Parathyroid adenoma (tissue), 2 donors: Measurements from ENCODE around the gene MINDY4.

Experiments
- H2AFZ ChIP-seq: fragments of 300-600 bp; sonication (generic); one replicate; pipeline ENCODE4 v1.7.0; 2017; ENCODE audit warnings: antibody characterized with exemption, mild to moderate bottlenecking
- H3K27ac ChIP-seq: fragments of 300-600 bp; sonication (generic); one replicate; pipeline ENCODE4 v1.7.0; 2017
- H3K27me3 ChIP-seq: fragments of 300-600 bp; sonication (generic); one replicate; pipeline ENCODE4 v1.7.0; 2017; ENCODE audit warnings: low read length; ENCODE audit not compliant: control insufficient read depth, insufficient read depth
- H3K36me3 ChIP-seq: fragments of 300-600 bp; sonication (generic); one replicate; pipeline ENCODE4 v1.7.0; 2017; ENCODE audit warnings: low read length; ENCODE audit not compliant: control insufficient read depth, insufficient read depth
- H3K4me1 ChIP-seq: fragments of 300-600 bp; sonication (generic); one replicate; pipeline ENCODE4 v1.7.0; 2017; ENCODE audit warnings: control low read depth
- H3K4me2 ChIP-seq: fragments of 300-600 bp; sonication (generic); one replicate; pipeline ENCODE4 v1.7.0; 2017; ENCODE audit warnings: low read length
- H3K4me3 ChIP-seq: fragments of 300-600 bp; sonication (generic); one replicate; pipeline ENCODE4 v1.7.0; 2017; ENCODE audit warnings: low read depth, low read length
- H3K79me2 ChIP-seq: fragments of 300-600 bp; sonication (generic); one replicate; pipeline ENCODE4 v1.7.0; 2017; ENCODE audit warnings: control low read depth
- H3K9ac ChIP-seq: fragments of 300-600 bp; sonication (generic); one replicate; pipeline ENCODE4 v1.7.0; 2017; ENCODE audit warnings: mild to moderate bottlenecking
- H3K9me3 ChIP-seq: fragments of 300-600 bp; sonication (generic); one replicate; pipeline ENCODE4 v1.7.0; 2017; ENCODE audit warnings: low read length; ENCODE audit not compliant: control insufficient read depth
- TF ChIP-seq, protein P1 (sequence below): fragments of 300-600 bp; sonication (generic); IDR thresholded peaks from one replicate; pipeline ENCODE4 v1.7.0; 2017; ENCODE audit warnings: antibody characterized with exemption, mild to moderate bottlenecking
- donor health status: primary hyperparathyroidism.

MINDY4 gene

DNA sequence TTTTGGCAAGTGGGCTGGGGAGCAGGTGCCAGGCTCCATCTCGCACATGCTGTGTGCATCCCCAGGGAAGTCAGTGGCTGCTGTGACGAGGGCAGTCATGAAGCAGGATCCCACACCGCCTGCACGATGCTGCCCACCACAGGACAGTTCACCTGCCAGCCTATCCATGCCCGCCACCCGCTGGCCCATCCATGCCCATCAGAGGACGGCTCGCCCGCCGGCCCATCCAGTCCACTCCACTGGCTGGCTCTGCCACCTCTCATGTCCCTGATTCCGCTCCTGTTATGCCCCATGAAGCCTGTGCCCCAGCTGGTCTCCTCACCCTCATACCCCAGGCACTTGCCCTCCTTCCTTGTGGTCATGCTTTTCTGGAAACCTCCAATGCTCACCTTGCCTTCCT lies 37.5 kb upstream of the MINDY4 start:
- Histone ChIP-seq H3K36me3 (no peaks in the 10 kb centered on the region), H3K4me3 (no peak overlapping the region), H3K27ac (no peak overlapping the region), H3K9ac (no peak overlapping the region), H3K79me2 (no peaks in the 10 kb centered on the region), H3K9me3 (no peaks in the 10 kb centered on the region), H3K27me3 (no peaks in the 10 kb centered on the region), H2AFZ (no peak overlapping the region), H3K4me1 (no peaks in the 10 kb centered on the region), H3K4me2 (no peak overlapping the region)
- TF ChIP-seq, protein P1, sequence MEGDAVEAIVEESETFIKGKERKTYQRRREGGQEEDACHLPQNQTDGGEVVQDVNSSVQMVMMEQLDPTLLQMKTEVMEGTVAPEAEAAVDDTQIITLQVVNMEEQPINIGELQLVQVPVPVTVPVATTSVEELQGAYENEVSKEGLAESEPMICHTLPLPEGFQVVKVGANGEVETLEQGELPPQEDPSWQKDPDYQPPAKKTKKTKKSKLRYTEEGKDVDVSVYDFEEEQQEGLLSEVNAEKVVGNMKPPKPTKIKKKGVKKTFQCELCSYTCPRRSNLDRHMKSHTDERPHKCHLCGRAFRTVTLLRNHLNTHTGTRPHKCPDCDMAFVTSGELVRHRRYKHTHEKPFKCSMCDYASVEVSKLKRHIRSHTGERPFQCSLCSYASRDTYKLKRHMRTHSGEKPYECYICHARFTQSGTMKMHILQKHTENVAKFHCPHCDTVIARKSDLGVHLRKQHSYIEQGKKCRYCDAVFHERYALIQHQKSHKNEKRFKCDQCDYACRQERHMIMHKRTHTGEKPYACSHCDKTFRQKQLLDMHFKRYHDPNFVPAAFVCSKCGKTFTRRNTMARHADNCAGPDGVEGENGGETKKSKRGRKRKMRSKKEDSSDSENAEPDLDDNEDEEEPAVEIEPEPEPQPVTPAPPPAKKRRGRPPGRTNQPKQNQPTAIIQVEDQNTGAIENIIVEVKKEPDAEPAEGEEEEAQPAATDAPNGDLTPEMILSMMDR, result no peak

DNA sequence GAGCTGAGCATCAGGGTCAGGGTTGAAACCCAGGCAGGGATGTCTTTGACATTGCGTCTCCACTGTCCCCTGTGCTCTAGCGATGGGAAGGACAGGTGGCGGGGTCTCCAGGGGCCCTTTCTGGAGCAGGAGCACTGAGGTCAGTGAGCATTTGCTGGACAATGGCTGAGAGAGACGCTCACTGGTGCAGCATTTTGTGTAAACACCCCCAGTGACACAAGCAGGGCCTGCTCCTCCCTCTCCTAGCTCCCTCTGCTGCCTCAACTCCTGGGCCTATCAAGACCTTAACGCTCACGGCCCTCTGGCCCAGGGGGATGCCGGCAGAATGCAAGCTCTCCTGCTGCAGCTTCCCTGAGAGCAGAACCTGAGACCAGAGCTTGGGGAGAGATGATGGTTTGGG lies 36.7 kb upstream of the MINDY4 start:
- Histone ChIP-seq H3K4me2 (no peak overlapping the region), H3K9me3 (no peaks in the 10 kb centered on the region), H2AFZ (no peak overlapping the region), H3K27ac (no peak overlapping the region), H3K9ac (no peak overlapping the region), H3K36me3 (no peaks in the 10 kb centered on the region), H3K4me3 (no peak overlapping the region), H3K27me3 (no peaks in the 10 kb centered on the region), H3K79me2 (no peaks in the 10 kb centered on the region), H3K4me1 (no peaks in the 10 kb centered on the region)
- TF ChIP-seq, protein P1, result no peak

DNA sequence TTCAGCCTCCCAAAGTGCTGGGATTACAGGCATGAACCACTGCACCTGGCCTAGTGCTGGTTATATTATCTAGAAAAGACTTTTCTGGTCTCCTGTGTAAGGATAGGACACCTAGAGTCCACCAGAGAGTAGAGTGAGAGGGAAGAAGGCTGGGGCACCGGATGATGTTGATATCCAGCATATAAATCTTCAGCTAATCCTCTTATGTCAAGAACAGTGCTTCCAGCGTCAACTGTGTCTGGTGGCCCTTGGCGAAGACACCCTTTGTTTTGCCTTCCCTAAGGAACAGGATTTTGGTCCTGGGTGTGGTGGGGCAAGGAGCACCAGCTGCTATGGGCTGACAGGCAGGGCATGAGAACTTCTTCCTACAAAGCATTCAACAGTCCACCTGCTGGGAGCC lies 35.6 kb upstream of the MINDY4 start:
- TF ChIP-seq, protein P1, result no peak
- H3K4me1 ChIP-seq, result no peaks in the 10 kb centered on the region
- no peaks in the 10 kb centered on the region for H3K79me2 ChIP-seq
- H3K27ac ChIP-seq, result no peak overlapping the region
- H3K4me2 ChIP-seq, result no peak overlapping the region
- no peaks in the 10 kb centered on the region for H3K9me3 ChIP-seq
- no peak overlapping the region for H3K4me3 ChIP-seq
- no peak overlapping the region for H2AFZ ChIP-seq
- H3K9ac ChIP-seq, result no peak overlapping the region
- no peaks in the 10 kb centered on the region for H3K27me3 ChIP-seq
- no peaks in the 10 kb centered on the region for H3K36me3 ChIP-seq

DNA sequence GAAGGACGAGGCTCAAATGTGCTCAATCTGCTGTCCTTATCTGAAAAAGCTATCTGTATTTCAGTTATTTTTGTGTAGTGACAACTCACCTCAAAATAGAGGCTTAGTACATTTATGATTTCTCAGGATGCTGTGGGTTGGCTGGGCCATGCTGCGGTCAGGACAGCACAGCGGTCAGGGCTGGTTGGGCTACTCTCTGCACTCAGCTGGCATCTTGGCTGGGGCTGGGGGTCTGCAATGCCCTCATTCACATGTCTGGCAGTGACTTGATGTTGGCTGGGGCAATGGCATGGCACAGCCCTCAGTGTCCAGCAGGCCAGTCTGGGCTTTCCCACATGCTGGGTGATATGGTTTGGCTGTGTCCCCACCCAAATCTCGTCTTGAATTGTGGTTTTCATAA lies 34.9 kb upstream of the MINDY4 start:
- no peak overlapping the region for H3K27ac ChIP-seq
- H3K27me3 ChIP-seq, result no peaks in the 10 kb centered on the region
- H3K4me1 ChIP-seq, result no peaks in the 10 kb centered on the region
- no peak overlapping the region for H2AFZ ChIP-seq
- H3K79me2 ChIP-seq, result no peaks in the 10 kb centered on the region
- no peak overlapping the region for H3K4me3 ChIP-seq
- H3K36me3 ChIP-seq, result no peaks in the 10 kb centered on the region
- TF ChIP-seq, protein P1, result no peak
- H3K4me2 ChIP-seq, result no peak overlapping the region
- no peak overlapping the region for H3K9ac ChIP-seq
- H3K9me3 ChIP-seq, result no peaks in the 10 kb centered on the region

DNA sequence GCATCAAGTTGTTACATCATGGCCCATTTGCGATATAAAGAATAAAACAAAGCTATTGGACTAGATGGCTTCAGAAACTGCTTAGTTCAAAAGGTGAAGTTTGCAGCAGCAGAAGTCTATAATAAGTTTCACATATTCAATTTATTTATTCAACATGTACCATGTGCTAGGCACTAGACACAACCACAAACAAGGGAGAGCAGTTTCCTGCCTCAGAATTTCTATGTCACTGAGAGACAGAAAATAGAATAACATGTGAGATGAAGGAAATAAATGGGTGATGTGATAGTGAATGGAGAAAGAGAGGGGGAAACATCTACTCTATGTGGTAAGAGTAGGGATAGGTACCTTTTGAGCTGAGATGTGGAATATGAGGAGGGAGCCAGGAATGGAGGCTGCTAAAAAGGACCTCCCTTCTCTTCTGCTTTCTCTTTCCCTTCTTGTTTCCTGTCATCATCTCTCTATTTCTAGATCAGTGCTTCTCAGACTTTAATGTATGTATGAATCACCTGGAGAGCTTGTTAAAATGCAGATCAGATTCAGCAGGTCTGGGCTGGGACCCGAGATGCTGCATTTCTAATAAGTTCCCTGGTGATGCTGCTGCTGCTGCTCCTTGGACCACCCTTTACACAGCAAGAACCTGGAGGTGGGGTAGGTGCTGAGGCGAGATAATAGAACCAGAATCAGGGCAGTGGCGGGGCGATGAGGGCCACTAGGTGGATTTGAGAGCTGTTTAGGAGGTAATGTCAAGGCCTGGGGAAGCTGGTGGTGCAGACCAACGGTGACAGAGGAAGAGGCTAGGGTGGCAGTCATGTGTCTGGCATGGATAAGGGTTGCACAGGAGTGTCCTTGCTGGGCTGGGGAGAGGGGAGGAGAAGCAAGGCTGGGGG lies 32.9 kb upstream of the MINDY4 start:
- Histone ChIP-seq H3K9ac (no peak overlapping the region), H3K4me1 (no peaks in the 10 kb centered on the region), H3K79me2 (no peaks in the 10 kb centered on the region), H3K4me3 (no peak overlapping the region), H3K36me3 (no peaks in the 10 kb centered on the region), H3K9me3 (no peaks in the 10 kb centered on the region), H2AFZ (no peak overlapping the region), H3K27me3 (no peaks in the 10 kb centered on the region), H3K27ac (no peak overlapping the region), H3K4me2 (no peak overlapping the region)
- TF ChIP-seq, protein P1, result no peak
